ENCODE measurements around the gene CCDC63. TPM values are rescaled to one million over a fixed set of nuclear protein-coding genes. Genes with fewer than 3 reads are reported as not detected.

Gene CCDC63
- total RNA-seq, 1 experiment from 2014 or later = 0.98 TPM

DNA sequence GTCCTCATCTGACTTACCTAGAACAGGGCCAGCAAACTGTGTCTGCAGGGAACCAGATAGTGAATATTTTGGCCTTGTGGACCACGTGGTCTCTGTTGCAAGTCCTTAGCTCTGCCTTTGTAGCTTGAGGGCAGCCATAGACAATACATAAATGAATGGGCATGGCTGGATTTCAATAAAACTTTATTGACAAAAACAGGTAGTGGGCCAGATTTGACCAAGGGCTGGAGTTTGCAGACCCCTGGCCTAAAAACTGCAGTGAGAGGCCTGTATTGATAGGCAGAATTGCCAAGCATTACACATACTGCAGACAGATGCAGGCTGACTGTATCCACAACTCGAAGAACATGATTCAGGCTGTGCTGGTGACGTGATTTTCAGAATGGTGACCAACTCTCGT is 25.3 kb downstream of the CCDC63 start:
- Mint-ChIP-seq H3K4me1 (no peaks in the 10 kb centered on the region), H3K27ac (no peak overlapping the region), H3K4me3 (no peak overlapping the region), H3K9me3 (peaks cover 19% of the 10 kb centered on the region), H3K36me3 (peaks cover 10% of the 10 kb centered on the region; the same call in 1 of the 2 replicates), H3K27me3 (ENCODE audit: low read depth) (peaks cover 18% of the 10 kb centered on the region)
- DNase-seq (ENCODE audit: low spot score) (no peak), ATAC-seq (no peak)
- CTCF ChIA-PET = no interaction called here
- POLR2A ChIA-PET = no interaction called here
- TF ChIP-seq, protein P1, sequence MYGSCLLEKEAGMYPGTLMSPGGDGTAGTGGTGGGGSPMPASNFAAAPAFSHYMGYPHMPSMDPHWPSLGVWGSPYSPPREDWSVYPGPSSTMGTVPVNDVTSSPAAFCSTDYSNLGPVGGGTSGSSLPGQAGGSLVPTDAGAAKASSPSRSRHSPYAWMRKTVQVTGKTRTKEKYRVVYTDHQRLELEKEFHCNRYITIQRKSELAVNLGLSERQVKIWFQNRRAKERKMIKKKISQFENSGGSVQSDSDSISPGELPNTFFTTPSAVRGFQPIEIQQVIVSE (CRISPR knock-in tag; IDR thresholded peaks at IDR 0.05; ENCODE audit: borderline replicate concordance) = no peak
- TF ChIP-seq ELF4 (CRISPR knock-in tag; IDR thresholded peaks at IDR 0.05; ENCODE audit: low read depth) (no peak), ESRRA (CRISPR knock-in tag; IDR thresholded peaks at IDR 0.05; ENCODE audit: borderline replicate concordance) (no peak), IRF2 (CRISPR knock-in tag; IDR thresholded peaks at IDR 0.05; ENCODE audit: borderline replicate concordance, low read depth) (no peak), JUN (CRISPR knock-in tag; IDR thresholded peaks at IDR 0.05) (no peak), GTF2I (CRISPR knock-in tag; conservative IDR thresholded peaks at IDR 0.05) (no peak), PRRX2 (CRISPR knock-in tag; IDR thresholded peaks at IDR 0.05) (no peak), TEAD1 (CRISPR knock-in tag; IDR thresholded peaks at IDR 0.05) (no peak), CREM (CRISPR knock-in tag; IDR thresholded peaks at IDR 0.05) (no peak), CBFB (CRISPR knock-in tag; IDR thresholded peaks at IDR 0.05; ENCODE audit: low read depth) (no peak), ZNF317 (CRISPR knock-in tag; IDR thresholded peaks at IDR 0.05; ENCODE audit: borderline replicate concordance, low read depth) (no peak)
- TF ChIP-seq, protein P2, sequence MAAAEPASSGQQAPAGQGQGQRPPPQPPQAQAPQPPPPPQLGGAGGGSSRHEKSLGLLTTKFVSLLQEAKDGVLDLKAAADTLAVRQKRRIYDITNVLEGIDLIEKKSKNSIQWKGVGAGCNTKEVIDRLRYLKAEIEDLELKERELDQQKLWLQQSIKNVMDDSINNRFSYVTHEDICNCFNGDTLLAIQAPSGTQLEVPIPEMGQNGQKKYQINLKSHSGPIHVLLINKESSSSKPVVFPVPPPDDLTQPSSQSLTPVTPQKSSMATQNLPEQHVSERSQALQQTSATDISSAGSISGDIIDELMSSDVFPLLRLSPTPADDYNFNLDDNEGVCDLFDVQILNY (CRISPR knock-in tag; IDR thresholded peaks at IDR 0.05) = no peak
- TF ChIP-seq, protein P3, sequence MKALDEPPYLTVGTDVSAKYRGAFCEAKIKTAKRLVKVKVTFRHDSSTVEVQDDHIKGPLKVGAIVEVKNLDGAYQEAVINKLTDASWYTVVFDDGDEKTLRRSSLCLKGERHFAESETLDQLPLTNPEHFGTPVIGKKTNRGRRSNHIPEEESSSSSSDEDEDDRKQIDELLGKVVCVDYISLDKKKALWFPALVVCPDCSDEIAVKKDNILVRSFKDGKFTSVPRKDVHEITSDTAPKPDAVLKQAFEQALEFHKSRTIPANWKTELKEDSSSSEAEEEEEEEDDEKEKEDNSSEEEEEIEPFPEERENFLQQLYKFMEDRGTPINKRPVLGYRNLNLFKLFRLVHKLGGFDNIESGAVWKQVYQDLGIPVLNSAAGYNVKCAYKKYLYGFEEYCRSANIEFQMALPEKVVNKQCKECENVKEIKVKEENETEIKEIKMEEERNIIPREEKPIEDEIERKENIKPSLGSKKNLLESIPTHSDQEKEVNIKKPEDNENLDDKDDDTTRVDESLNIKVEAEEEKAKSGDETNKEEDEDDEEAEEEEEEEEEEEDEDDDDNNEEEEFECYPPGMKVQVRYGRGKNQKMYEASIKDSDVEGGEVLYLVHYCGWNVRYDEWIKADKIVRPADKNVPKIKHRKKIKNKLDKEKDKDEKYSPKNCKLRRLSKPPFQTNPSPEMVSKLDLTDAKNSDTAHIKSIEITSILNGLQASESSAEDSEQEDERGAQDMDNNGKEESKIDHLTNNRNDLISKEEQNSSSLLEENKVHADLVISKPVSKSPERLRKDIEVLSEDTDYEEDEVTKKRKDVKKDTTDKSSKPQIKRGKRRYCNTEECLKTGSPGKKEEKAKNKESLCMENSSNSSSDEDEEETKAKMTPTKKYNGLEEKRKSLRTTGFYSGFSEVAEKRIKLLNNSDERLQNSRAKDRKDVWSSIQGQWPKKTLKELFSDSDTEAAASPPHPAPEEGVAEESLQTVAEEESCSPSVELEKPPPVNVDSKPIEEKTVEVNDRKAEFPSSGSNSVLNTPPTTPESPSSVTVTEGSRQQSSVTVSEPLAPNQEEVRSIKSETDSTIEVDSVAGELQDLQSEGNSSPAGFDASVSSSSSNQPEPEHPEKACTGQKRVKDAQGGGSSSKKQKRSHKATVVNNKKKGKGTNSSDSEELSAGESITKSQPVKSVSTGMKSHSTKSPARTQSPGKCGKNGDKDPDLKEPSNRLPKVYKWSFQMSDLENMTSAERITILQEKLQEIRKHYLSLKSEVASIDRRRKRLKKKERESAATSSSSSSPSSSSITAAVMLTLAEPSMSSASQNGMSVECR (CRISPR knock-in tag; IDR thresholded peaks at IDR 0.05; ENCODE audit: borderline replicate concordance) = no peak
- TF ChIP-seq, protein P4, sequence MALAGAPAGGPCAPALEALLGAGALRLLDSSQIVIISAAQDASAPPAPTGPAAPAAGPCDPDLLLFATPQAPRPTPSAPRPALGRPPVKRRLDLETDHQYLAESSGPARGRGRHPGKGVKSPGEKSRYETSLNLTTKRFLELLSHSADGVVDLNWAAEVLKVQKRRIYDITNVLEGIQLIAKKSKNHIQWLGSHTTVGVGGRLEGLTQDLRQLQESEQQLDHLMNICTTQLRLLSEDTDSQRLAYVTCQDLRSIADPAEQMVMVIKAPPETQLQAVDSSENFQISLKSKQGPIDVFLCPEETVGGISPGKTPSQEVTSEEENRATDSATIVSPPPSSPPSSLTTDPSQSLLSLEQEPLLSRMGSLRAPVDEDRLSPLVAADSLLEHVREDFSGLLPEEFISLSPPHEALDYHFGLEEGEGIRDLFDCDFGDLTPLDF (CRISPR knock-in tag; IDR thresholded peaks at IDR 0.05) = no peak
- TF ChIP-seq, protein P5, sequence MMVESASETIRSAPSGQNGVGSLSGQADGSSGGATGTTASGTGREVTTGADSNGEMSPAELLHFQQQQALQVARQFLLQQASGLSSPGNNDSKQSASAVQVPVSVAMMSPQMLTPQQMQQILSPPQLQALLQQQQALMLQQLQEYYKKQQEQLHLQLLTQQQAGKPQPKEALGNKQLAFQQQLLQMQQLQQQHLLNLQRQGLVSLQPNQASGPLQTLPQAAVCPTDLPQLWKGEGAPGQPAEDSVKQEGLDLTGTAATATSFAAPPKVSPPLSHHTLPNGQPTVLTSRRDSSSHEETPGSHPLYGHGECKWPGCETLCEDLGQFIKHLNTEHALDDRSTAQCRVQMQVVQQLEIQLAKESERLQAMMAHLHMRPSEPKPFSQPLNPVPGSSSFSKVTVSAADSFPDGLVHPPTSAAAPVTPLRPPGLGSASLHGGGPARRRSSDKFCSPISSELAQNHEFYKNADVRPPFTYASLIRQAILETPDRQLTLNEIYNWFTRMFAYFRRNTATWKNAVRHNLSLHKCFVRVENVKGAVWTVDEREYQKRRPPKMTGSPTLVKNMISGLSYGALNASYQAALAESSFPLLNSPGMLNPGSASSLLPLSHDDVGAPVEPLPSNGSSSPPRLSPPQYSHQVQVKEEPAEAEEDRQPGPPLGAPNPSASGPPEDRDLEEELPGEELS (CRISPR knock-in tag; IDR thresholded peaks at IDR 0.05) = no peak

DNA sequence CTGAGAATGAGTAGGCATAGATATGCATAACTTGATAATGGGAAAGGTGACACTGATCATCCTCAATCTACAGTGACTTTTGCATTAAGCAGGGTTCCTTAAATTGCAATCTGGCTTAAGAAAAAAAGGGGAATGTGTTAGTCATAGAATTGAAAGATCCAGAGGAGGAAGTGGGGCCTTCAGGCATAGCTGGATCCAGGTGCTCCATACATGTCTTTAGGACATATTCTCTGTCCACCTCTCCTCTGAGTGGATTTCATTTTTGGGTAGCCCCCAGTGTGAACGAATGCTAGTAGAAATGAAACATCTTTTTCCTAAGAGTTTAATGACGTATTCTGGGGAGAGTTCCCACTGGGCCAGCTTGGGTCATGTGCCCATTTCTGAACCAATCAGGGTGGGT is 27.6 kb downstream of the CCDC63 start:
- CTCF ChIA-PET = interaction anchor here (2.0 kb wide), 1 partner anchor 13 kb away, joined by 6 read pairs; no protein-coding TSS in a partner anchor
- Mint-ChIP-seq H3K27ac (no peak overlapping the region), H3K4me3 (no peak overlapping the region), H3K36me3 (peaks cover 3% of the 10 kb centered on the region; the same call in 1 of the 2 replicates), H3K27me3 (ENCODE audit: low read depth) (peaks cover 13% of the 10 kb centered on the region), H3K4me1 (no peaks in the 10 kb centered on the region), H3K9me3 (peaks cover 12% of the 10 kb centered on the region)
- ATAC-seq (no peak), DNase-seq (ENCODE audit: low spot score) (no peak)
- POLR2A ChIA-PET = no interaction called here
- TF ChIP-seq, protein P6, sequence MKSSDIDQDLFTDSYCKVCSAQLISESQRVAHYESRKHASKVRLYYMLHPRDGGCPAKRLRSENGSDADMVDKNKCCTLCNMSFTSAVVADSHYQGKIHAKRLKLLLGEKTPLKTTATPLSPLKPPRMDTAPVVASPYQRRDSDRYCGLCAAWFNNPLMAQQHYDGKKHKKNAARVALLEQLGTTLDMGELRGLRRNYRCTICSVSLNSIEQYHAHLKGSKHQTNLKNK (CRISPR knock-in tag; IDR thresholded peaks at IDR 0.05) = no peak
- TF ChIP-seq, protein P7, sequence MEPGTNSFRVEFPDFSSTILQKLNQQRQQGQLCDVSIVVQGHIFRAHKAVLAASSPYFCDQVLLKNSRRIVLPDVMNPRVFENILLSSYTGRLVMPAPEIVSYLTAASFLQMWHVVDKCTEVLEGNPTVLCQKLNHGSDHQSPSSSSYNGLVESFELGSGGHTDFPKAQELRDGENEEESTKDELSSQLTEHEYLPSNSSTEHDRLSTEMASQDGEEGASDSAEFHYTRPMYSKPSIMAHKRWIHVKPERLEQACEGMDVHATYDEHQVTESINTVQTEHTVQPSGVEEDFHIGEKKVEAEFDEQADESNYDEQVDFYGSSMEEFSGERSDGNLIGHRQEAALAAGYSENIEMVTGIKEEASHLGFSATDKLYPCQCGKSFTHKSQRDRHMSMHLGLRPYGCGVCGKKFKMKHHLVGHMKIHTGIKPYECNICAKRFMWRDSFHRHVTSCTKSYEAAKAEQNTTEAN (CRISPR knock-in tag; IDR thresholded peaks at IDR 0.05) = no peak
- TF ChIP-seq ZNF219 (CRISPR knock-in tag; IDR thresholded peaks at IDR 0.05; ENCODE audit: borderline replicate concordance) (no peak), JUN (CRISPR knock-in tag; IDR thresholded peaks at IDR 0.05) (no peak), FOXK1 (CRISPR knock-in tag; IDR thresholded peaks at IDR 0.05) (no peak)
- TF ChIP-seq, protein P8, sequence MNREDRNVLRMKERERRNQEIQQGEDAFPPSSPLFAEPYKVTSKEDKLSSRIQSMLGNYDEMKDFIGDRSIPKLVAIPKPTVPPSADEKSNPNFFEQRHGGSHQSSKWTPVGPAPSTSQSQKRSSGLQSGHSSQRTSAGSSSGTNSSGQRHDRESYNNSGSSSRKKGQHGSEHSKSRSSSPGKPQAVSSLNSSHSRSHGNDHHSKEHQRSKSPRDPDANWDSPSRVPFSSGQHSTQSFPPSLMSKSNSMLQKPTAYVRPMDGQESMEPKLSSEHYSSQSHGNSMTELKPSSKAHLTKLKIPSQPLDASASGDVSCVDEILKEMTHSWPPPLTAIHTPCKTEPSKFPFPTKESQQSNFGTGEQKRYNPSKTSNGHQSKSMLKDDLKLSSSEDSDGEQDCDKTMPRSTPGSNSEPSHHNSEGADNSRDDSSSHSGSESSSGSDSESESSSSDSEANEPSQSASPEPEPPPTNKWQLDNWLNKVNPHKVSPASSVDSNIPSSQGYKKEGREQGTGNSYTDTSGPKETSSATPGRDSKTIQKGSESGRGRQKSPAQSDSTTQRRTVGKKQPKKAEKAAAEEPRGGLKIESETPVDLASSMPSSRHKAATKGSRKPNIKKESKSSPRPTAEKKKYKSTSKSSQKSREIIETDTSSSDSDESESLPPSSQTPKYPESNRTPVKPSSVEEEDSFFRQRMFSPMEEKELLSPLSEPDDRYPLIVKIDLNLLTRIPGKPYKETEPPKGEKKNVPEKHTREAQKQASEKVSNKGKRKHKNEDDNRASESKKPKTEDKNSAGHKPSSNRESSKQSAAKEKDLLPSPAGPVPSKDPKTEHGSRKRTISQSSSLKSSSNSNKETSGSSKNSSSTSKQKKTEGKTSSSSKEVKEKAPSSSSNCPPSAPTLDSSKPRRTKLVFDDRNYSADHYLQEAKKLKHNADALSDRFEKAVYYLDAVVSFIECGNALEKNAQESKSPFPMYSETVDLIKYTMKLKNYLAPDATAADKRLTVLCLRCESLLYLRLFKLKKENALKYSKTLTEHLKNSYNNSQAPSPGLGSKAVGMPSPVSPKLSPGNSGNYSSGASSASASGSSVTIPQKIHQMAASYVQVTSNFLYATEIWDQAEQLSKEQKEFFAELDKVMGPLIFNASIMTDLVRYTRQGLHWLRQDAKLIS (CRISPR knock-in tag; IDR thresholded peaks at IDR 0.05; ENCODE audit: borderline replicate concordance) = no peak
